Pulmonary artery endothelial cell (primary cell): Measurements from ENCODE around the gene LIPN. TPM values are rescaled to one million over a fixed set of nuclear protein-coding genes. Genes with fewer than 3 reads are reported as not detected.
"Not testable (repeated sequence)": the region's sequence is repeated elsewhere in the genome, so short reads cannot be mapped to it uniquely, and the experiment has no call there.

Experiments used
- DNase-seq: peaks from one replicate; pipeline ENCODE4 v3.0.0-alpha.2; 2011; ENCODE audit warnings: low read depth, low spot score
- total RNA-seq: library from RNA; depleted of rRNA; stranded (reverse); fragments of >200 nt; gene quantifications from 2 replicates; pipeline ENCODE4 v1.2.3, GENCODE V29; 2014

Gene LIPN, protein sequence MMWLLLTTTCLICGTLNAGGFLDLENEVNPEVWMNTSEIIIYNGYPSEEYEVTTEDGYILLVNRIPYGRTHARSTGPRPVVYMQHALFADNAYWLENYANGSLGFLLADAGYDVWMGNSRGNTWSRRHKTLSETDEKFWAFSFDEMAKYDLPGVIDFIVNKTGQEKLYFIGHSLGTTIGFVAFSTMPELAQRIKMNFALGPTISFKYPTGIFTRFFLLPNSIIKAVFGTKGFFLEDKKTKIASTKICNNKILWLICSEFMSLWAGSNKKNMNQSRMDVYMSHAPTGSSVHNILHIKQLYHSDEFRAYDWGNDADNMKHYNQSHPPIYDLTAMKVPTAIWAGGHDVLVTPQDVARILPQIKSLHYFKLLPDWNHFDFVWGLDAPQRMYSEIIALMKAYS
- not detected in 2 replicates for total RNA-seq

DNA sequence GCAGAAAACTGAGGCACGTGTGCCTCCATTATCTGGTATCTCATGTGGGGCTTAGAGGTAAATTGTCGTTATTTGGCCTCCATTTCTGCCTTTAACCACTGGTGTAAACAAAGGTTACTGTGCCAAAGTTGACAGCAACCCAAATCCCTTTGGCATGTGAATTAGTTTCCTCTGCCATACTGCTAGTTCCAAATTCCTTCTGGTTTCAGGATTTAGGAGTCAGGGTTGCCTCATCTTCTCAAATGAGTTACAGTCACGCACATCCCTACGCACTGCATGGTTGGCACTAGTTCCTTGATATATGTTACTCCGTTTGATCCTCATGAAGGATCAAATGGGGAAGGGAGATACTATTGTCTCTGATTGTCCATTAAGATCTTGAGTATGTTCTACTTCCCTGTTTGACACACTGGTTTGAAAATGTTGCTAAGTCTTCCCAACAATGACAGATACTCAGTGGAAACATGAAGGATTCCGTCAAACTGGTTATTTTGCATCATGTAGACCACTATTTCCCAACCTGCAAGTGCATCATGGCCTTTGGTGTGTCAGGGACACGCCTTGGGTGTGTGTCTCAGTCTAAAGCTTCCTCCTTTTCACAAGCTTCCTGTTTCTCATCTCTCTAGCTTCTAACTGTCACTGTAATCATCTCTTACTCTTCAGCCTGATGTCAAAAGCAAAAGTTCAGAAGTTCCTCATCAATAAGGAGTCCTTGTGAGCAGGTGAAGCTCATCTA, at the start of gene LIPN:
Gene LIPN, plus strand, starts transcription at position 655 of the 736 bp plus-strand sequence. CDS start 1,386 bp downstream, outside the sequence.
- no peak for DNase-seq

DNA sequence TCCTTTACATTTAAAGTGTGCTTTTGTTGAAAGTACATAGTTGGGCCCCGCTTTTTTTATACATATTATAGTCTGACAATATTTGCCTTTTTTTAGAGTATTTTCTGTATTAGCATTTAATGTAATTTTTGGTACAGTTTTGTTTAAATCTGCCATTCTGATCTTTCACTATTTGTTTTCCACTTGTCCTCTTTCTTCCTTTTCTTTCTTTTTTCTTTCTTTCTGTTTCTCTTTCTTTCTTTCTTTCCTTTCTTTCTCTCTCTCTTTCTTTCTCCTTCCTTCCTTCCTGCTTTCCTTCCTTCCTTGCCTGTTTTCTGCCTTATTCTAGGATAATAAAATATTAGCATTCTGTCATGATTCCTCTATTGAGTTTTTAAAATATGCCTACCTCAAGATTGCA, 44.3 kb upstream of the LIPN start:
- DNase-seq, result no peak

DNA sequence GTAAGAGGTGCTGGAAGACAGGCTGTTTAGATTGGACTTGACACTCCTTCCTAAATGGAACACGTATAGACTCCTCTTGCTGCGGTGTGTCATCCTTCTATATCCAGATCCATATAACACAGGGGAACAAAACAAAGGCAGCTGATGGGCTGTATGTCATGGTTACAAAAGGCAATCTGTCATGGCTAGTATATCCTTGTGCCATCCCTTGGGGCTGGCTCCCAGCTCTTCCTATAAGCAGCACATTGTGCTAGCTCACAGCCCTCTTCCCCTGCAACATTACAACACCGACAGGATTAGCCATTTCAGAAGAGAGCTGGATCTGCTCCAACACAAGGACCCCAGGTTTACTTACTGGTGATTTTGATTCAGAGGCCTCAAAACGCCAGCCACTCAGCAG, 38.4 kb upstream of the LIPN start:
- no peak for DNase-seq

DNA sequence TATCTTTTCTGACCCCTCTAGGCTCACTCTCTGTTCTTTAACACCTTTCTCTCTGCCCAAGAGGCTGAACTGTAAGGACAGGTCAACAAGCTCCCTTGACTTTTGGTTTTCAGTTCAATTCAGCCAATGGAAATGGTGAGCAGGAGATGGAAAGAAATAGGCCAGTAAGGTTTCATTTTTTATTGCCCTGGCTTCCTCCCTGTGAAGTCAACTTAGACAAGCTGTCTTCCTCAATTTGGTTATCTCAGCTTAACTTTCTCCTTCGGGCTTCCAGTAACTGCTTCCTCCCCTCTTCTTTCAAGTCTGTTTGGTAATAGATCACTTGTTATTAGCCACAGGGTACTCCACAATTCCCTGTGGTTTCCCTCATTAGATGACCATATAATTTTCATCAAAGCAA, 34.0 kb upstream of the LIPN start:
- DNase-seq, result no peak

DNA sequence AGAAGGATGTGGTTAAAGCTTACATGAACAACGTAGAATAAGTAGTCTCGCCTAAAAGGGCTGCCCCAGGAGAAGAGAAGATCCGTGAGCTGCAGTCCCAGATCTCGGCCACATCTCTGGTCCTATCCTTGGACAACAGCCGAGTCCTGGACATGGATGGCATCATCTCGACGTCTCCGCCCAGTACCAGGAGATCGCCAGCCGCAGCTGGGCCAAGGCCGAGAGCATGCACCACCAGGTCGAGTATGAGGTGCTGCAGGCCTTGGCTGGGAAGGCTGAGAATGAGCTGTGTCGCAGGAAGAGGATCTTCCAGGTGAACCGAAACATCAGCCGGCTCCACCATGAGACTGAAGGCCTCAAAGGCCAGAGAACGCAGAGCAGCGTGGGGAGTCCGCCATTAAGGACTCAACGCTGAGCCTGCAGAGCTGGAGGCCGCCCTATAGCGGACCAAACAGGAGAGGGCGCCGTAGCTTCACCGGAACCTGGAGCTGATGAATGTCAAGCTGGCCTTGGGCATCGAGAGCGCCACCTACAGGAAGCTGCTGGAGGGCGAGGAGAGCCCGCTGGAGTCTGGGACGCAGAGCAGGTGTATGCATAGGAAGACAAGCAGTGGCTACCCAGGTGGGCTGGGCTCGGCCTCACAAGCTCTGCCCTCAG, 31.6 kb upstream of the LIPN start:
- no peak for DNase-seq

DNA sequence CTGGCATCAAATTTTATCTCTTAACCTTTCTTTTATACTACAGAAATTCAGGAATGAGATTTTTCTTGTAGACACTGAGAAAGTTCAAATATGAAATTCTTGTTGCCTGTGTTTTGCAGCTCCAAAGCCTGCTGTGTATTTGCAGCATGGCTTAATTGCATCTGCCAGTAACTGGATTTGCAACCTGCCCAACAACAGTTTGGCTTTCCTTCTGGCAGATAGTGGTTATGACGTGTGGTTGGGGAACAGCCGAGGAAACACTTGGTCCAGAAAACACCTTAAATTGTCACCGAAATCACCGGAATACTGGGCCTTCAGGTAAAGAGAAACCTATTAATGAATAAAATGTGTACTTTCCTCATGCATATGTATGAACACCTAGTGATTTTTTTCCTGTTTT, 29.0 kb upstream of the LIPN start:
- DNase-seq, result no peak

DNA sequence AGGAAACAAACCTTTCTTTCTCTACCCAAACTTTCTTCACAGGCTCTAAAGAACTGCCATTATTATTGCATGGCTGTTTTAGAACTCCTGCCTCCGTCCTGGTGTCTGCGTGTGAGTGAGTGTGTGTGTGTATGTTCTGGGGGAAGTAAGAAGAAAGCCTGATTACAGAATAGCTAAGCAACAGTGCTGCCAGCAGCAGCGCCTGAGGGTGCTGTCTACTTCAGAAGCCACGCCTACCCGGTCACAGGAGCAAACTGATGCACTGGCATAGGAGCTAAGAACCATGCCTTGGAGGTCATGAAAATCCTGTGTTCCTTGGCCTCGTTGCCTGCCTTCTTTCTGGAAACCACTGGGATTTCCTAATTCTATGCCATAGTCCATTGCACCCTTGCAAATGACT, 28.5 kb upstream of the LIPN start:
- no peak for DNase-seq

DNA sequence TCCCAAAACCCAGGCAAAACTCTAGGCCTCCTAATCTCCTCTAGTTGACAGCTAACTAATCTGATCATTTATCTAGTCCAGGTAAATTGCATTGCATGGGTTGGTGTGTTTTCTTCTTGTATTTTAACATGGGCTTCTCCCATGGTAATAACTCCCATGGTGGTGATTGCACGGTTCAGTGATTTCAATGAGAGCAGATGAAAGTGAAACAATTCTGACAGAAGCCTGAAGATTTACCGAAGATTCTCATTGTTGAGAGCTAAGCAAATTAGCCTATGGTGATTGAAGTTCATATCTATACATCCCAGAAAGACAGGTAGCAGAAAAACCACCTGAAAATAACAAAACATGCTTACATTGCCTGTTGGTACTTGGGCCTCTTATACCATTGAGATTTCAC, 26.6 kb upstream of the LIPN start:
- DNase-seq, result no peak

DNA sequence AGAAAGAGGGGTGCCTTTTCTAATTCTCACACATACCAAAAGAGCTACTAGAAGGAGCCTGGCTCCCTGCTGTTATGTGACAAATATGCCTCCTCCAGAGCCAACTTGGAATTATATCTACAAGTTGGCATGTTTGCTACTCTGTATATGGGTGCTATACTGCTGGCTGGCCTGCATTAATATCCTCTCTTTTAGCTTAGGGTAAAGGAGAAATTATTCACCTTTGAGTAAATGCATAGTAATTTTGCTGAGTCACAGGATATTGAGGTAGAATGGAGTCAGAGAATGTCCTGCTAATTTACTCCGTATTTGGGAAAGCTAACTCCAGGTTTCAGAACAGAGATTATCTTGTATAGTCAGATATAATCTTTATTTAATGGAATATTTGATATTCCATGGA, 24.2 kb upstream of the LIPN start:
- no peak for DNase-seq

DNA sequence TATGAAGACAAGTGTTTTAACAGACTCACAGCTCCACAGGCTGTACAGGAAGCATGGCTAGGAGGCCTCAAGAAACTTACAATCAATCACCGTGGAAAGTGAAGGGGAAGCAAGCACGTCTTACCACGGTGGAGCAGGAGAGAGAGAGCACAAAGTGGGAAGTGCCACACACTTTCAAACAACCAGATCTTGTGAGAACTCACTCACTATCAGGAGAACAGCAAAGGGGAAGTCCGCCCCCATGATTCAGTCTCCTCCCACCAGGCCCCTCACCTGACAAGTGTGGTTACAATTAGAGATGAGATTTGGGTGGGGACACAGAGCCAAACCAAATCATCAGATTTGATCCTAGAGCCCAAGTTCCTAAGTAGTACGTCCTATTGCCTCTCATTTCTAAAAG, 17.9 kb upstream of the LIPN start:
- not testable (repeated sequence) for DNase-seq

DNA sequence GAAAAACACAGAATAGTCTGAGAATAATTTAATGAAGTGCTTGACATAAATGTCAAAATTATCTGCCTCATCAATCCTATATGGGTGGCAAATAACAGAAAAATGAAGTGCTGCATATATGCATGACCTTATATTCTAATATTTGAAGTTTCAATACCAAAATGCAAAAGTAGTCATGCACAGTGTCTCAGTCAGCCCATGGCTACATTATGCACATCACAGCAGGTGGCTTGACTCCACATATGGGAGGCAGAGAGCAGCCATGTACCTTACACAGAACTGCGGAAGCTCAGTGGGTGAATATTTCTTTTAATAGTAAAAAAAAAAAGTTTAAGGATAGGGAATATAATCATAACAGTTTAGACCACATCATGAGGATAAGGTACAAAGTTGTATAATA, 17.4 kb upstream of the LIPN start:
- DNase-seq, result no peak

DNA sequence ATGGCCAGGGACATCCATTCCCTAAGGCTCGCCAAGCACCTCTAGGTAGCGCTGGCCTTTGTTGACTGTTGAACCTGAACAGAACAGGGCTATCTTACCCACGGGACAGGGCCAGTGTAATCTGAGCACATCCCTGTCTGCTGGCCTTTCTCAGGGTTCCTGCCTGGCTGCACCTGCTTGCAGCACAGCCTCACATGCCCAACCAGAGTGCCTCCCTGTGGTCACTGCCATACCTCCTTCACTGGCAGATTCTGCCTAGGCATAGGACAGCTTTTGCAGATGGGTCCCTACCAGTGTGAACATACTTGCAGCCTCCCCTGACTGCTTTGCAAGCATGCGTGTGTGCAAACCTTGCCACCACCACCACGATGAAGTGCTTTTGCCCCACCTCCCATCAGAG, 15.8 kb upstream of the LIPN start:
- DNase-seq, result no peak

DNA sequence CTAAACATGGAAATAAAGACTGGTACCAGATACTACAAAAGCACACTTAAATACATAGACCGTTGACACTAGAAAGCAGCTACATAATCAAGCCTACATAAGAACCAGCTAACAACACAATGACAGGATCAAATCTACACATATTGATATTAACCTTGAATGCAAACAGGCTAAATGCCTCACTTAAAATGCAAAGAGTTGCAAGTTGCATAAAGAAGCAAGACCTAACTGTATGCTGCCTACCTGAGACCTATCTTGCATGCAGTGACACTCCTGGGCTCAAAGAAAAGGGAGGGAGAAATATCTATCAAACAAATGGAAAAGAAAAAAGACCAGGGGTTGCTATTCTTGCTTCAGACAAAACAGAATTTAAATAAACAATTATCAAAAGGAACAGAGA, 14.2 kb upstream of the LIPN start:
- DNase-seq, result no peak

DNA sequence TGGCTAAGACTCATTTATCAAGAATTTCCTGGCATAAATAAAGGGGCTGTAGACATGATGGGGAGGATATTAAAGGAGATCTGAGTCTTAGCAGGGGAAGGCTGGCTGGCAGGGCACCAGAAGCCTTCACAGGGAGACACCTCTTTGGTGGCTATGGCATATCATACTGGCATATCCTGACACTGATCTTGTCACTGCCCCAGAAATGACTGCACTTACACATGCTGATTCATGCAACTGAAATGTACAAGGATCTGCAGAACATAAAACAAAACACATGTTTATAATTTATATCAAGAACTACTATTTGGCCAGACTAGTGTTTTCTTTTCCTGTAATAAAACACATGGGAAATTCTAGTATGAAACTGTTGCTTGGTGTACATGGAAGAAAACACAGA, 5.5 kb upstream of the LIPN start:
- no peak for DNase-seq

DNA sequence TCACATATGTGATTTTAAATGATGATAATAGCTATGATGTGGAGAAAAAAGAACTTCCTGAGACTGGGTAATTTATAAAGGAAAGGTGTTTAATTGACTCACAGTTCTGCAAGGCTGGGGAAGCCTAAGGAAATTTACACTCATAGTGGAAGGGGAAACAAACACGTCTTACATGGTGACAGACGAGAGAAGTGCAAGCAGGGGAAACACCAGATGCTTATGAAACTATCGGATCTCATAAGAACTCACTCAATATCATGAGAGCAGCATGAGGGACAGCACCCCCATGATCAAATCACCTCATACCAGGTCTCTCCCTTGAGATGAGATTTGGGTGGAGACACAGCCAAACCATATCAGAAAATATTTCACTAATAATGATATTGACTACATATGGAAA, 4.1 kb upstream of the LIPN start:
- DNase-seq, result no peak

DNA sequence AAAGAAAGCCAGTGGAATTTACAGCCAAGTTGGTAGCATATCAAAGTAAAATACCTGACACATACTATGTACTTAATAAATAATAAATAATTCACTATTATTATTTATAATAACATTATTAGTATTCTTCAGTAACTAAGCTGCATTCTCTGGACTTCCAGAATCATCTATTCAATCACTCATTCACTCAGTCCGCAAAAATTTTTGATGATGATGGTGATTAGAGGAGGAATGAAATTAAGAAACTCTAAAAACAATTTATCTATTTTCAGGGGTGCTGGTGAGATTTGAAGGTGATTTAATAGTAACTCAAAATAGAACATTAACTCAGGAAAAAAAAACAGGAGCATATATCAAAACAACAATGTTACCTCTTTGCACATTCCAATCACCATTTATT, 3.2 kb upstream of the LIPN start:
- no peak for DNase-seq

DNA sequence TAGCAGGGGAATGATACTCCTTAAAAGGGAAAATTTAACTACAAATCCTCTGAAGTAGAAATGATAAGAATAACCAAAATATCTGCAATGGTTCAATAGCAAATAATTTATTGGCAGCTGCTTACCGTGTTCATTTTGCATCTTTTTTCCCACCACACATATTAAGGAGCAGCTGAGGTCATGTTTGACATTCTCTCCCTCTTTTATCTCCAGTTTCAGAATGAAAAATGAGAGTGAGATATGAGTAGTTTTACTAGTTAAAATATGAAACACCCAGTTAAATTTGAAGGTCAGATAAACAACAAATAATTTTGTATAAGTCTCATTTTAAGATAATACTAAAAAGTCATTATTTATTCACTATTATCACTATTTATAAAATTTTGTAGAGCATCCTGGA, 3.1 kb downstream of the LIPN start:
- DNase-seq, result no peak

DNA sequence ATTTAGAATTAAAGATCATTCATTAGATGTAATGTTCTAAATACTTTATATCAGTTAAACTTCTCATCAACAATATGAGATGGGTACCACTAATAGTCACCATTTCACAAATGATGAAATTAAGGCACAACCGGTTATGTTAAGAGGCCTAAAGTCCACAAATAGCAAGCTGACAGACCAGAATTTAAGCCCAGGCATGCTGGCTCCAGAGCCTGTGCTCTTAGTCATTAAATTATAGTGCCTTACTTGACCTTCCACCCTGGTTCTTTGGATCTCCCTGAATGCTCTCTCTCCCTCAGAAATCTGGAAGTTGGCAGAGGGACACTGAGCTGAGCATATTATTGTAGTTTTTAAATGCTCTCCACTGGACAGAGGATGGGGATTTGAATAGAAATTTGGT, 3.6 kb downstream of the LIPN start:
- no peak for DNase-seq

DNA sequence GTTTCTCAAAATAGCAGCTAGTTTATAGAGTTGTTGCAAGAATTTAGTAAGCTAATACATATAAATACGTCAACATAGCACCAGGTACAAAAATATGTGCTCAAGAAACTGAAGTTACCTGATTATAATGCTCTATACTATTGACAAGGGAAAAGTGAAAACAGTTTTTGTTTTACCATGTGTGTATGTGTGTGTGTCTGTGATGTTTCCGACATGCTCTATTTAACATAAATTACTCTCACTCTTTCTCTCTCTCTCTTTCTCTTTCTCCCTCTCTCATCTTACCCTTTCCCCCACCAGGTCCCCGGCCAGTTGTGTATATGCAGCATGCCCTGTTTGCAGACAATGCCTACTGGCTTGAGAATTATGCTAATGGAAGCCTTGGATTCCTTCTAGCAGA, 4.3 kb downstream of the LIPN start:
- no peak for DNase-seq

DNA sequence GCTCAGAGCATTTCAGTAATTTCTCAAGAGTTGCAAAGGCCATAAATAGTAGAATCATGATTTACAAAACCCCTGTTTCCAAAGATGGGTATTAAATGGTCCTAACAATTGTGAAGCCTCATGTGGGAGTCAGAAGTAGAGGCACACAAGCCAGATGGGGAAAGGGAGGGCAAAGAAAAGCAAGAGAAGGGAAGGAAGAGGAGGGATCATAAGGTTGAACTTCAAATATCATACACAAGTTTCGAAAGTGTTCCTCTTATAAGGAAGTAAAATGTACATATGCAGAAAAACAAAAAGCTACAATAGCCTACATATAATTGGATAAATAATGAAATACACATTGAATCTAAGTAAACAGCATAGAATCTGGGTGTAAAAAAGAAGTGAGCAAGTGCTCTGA, 6.0 kb downstream of the LIPN start:
- no peak for DNase-seq

DNA sequence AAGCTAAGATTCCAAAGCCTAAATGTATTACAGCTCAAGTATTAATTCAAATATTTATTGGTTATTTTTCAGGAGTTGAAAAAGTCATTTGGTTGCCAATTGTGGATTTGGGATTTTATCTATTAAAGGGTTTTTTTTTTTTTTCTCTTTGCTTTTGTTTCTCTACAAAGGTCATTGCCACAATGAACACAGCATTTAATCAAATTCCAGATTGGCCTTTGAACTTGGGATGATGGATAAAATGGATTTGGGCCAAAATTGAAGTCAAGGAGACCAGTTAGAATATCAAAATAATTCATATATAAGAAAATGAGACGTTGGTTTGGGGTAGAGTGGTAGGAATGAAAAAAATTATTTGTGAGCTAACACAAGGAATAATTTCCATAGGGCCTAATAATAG, 9.6 kb downstream of the LIPN start:
- no peak for DNase-seq

DNA sequence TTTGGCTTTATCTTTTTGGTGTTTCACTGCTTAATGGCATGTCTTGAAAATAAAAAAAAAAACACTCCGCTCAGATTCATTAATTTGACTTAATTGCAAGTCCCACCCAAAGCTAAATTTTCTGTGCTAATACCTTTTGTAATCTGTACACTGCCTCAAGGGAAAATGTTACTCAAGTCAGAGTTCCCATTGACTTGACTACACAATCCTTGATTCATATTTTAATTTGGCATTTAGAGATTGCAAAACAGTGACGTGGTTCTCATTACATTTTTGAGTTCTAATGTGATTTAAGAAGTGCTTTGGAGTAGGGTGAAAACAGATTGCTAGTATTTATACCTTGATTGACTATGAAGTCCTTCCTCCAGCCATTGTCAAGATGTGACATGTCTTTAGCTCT, 21.4 kb downstream of the LIPN start:
- DNase-seq, result no peak

DNA sequence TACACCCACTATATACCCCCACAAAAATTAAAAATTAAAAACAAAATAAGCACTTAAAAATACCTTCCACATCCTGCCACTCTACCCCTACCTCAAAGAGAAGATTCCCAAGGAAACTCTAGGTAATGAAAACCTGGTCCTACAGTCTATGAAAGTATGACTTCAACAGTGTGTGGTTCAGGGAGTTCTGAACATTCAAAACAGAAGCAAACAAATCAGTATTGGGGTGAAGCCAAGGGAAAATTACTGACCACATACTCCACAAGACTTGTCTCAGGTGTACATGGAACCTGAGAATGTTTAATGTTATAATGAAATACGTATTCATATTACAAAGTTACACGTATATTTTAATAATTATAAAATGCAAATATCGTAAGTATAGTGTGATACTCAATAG, 22.4 kb downstream of the LIPN start:
- DNase-seq, result no peak
